ENCODE data around the gene COQ7. TPM values are rescaled to one million over a fixed set of nuclear protein-coding genes. Genes with fewer than 3 reads are reported as not detected.

COQ7 gene
- total and polyA plus RNA-seq, 2 experiments from 2014 or later, result 36.2 to 38.5 TPM

DNA sequence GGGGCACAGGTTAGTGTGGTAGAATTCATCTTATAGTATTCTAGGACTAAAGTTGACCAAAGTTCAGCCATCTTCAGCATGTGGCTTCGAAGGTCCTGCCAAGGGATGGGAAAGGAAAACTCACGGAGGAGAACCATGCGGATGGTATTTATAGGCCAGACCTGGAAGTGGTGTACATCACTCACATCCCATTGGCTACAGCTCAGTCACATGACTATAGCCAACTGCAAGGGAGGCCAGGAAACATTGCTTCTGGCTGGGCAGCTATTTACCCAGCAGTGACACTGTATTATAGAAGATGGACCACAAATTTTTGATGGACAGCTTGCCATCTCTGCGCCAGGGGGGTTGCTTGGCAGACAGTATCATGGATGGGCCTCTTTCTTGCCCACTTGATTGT lies 35.7 kb upstream of the COQ7 start:
- no peaks in the 10 kb centered on the region for H3K27me3 ChIP-seq
- no peak for TF ChIP-seq CTCF (IDR thresholded peaks at IDR 0.05; ENCODE audit: low read depth, low read length)
- H3K4me3 ChIP-seq, result no peak overlapping the region
- no peaks in the 10 kb centered on the region for H3K9me3 ChIP-seq (ENCODE audit: low read depth)
- no peaks in the 10 kb centered on the region for H3K36me3 ChIP-seq
- no peak overlapping the region for H3K27ac ChIP-seq
- DNase-seq (ENCODE audit: low read depth in 1 of 2, low spot score in 1 of 2), result no peak
- H3K4me1 ChIP-seq (ENCODE audit: low read depth), result no peaks in the 10 kb centered on the region

DNA sequence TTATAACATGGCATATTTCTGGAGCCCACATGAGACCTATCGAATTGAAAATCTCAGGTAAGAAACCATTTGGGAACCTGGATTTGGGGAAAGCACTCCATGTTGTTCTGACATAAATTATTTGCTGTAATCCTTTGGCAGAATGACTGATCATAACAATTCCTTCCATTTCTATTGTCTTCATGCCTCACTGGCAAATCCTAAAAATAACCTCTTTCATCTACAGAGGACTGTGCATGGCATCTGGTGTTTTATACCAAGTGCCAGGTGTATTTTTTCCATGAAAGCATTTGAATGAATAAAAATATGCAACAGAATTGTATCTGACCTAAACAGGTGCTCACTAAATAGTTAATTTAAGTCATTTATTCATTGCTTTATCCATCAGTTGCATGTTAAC lies 33.7 kb upstream of the COQ7 start:
- Histone ChIP-seq H3K4me1 (ENCODE audit: low read depth) (no peaks in the 10 kb centered on the region), H3K27me3 (no peaks in the 10 kb centered on the region), H3K4me3 (no peak overlapping the region), H3K9me3 (ENCODE audit: low read depth) (no peaks in the 10 kb centered on the region), H3K27ac (no peak overlapping the region), H3K36me3 (no peaks in the 10 kb centered on the region)
- no peak for DNase-seq (ENCODE audit: low read depth in 1 of 2, low spot score in 1 of 2)
- no peak for TF ChIP-seq CTCF (IDR thresholded peaks at IDR 0.05; ENCODE audit: low read depth, low read length)

DNA sequence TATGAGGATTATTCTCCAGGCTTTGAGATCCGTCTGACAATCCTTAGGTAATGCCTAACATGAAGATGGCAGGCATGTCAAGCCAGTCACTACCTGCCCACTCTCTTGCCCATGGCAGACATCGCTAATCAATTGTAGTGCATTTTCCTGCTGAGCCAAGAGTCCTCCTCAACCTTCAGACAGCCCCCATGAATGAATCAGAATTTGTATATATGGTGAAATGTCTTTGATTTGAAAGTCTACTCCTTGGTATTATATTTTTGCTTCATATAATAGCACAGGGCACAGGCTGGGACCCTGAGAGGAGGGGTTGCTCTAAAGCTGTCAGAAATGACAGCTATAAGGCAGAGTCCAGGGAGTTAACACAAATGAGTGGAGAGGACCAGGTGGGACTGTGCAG lies 27.0 kb upstream of the COQ7 start:
- no peaks in the 10 kb centered on the region for H3K36me3 ChIP-seq
- no peak for TF ChIP-seq CTCF (IDR thresholded peaks at IDR 0.05; ENCODE audit: low read depth, low read length)

GRCh38 chr16:19044769-19045168 lies 22.6 kb upstream of the COQ7 start:
- no peaks in the 10 kb centered on the region for H3K36me3 ChIP-seq
- TF ChIP-seq CTCF (IDR thresholded peaks at IDR 0.05; ENCODE audit: low read depth, low read length), result no peak
- no peak for DNase-seq (ENCODE audit: low read depth in 1 of 2, low spot score in 1 of 2)
- no peaks in the 10 kb centered on the region for H3K27me3 ChIP-seq
- H3K9me3 ChIP-seq (ENCODE audit: low read depth), result no peaks in the 10 kb centered on the region
- H3K27ac ChIP-seq, result no peak overlapping the region
- no peaks in the 10 kb centered on the region for H3K4me1 ChIP-seq (ENCODE audit: low read depth)
- H3K4me3 ChIP-seq, result no peak overlapping the region

More for the DNA sequence above, 27.0 kb upstream of the COQ7 start:
- Histone ChIP-seq H3K9me3 (ENCODE audit: low read depth) (no peaks in the 10 kb centered on the region), H3K4me3 (no peak overlapping the region), H3K27ac (no peak overlapping the region), H3K27me3 (no peaks in the 10 kb centered on the region), H3K4me1 (ENCODE audit: low read depth) (no peaks in the 10 kb centered on the region)
- DNase-seq (ENCODE audit: low read depth in 1 of 2, low spot score in 1 of 2), result no peak

- no peaks in the 10 kb centered on the region for H3K9me3 ChIP-seq (ENCODE audit: low read depth)
- H3K36me3 ChIP-seq, result no peaks in the 10 kb centered on the region
- H3K4me1 ChIP-seq (ENCODE audit: low read depth), result no peaks in the 10 kb centered on the region
- no peak for DNase-seq (ENCODE audit: low read depth in 1 of 2, low spot score in 1 of 2)
- no peak for TF ChIP-seq CTCF (IDR thresholded peaks at IDR 0.05; ENCODE audit: low read depth, low read length)
- no peak overlapping the region for H3K4me3 ChIP-seq
- no peak overlapping the region for H3K27ac ChIP-seq
- H3K27me3 ChIP-seq, result no peaks in the 10 kb centered on the region
Observed at GRCh38 chr16:19046062-19046461, 21.4 kb upstream of the COQ7 start.

GRCh38 chr16:19062706-19063105 lies 4.7 kb upstream of the COQ7 start:
- DNase-seq (ENCODE audit: low read depth in 1 of 2, low spot score in 1 of 2), result no peak
- Histone ChIP-seq H3K4me1 (ENCODE audit: low read depth) (no peaks in the 10 kb centered on the region), H3K36me3 (peaks cover 2% of the 10 kb centered on the region), H3K27ac (no peak overlapping the region), H3K9me3 (ENCODE audit: low read depth) (no peaks in the 10 kb centered on the region), H3K27me3 (no peaks in the 10 kb centered on the region), H3K4me3 (no peak overlapping the region)
- TF ChIP-seq CTCF (IDR thresholded peaks at IDR 0.05; ENCODE audit: low read depth, low read length), result no peak

All from cardiac muscle cell (in vitro differentiated cells and primary cell).